Measurements from ENCODE around the gene NCKAP5. TPM values are rescaled to one million over a fixed set of nuclear protein-coding genes. Genes with fewer than 3 reads are reported as not detected.
A peak's percentile ranks its signal among the peaks of the same experiment; 100 is the strongest.

NCKAP5 gene
- total RNA-seq, 4 donors from 2014 or later = 0.03 to 0.55 (median 0.33) TPM

GRCh38 chr2:133596701-133597393 is 28.6 kb upstream of the NCKAP5 start:
- DNase-seq = no peak
- in situ Hi-C loops (cut with MboI; ENCODE audit: low sequenced_read_pairs in 4 of 4) = no loop called here
- no peak overlapping the region for H3K27ac ChIP-seq

GRCh38 chr2:133591164-133591563 is 22.9 kb upstream of the NCKAP5 start:
- Histone ChIP-seq H3K27ac (peak overlapping the region in 1 of 4 donors; percentile 22), H3K9me3 (no peaks in the 10 kb centered on the region), H3K4me3 (no peak overlapping the region), H3K4me1 (no peaks in the 10 kb centered on the region), H3K36me3 (no peaks in the 10 kb centered on the region), H3K27me3 (no peaks in the 10 kb centered on the region)
- intact Hi-C loops (cut with DNase I; ENCODE audit: low total_unique reads) = no loop called here
- in situ Hi-C loops (cut with MboI; ENCODE audit: low sequenced_read_pairs in 4 of 4) = no loop called here
- ATAC-seq (peak; percentile 68 to 77), DNase-seq (peak; percentile 21 to 45)
- no peak for TF ChIP-seq POLR2A (IDR thresholded peaks at IDR 0.05)
- no peak for TF ChIP-seq CTCF (IDR thresholded peaks at IDR 0.05 in 4 of 5, conservative IDR thresholded peaks at IDR 0.05 in 1 of 5)

More at GRCh38 chr2:133596701-133597393, 28.6 kb upstream of the NCKAP5 start:
- H3K36me3 ChIP-seq = no peaks in the 10 kb centered on the region
- intact Hi-C loops (cut with DNase I; ENCODE audit: low total_unique reads) = no loop called here
- ATAC-seq = no peak
- H3K4me3 ChIP-seq = no peak overlapping the region
- TF ChIP-seq CTCF (IDR thresholded peaks at IDR 0.05 in 4 of 5, conservative IDR thresholded peaks at IDR 0.05 in 1 of 5) (no peak), POLR2A (IDR thresholded peaks at IDR 0.05) (no peak)
- no peaks in the 10 kb centered on the region for H3K9me3 ChIP-seq
- no peaks in the 10 kb centered on the region for H3K4me1 ChIP-seq
- H3K27me3 ChIP-seq = no peaks in the 10 kb centered on the region

- TF ChIP-seq CTCF (IDR thresholded peaks at IDR 0.05 in 4 of 5, conservative IDR thresholded peaks at IDR 0.05 in 1 of 5) (no peak), POLR2A (IDR thresholded peaks at IDR 0.05) (no peak)
- Histone ChIP-seq H3K27ac (no peak overlapping the region), H3K4me3 (no peak overlapping the region), H3K9me3 (no peaks in the 10 kb centered on the region), H3K36me3 (no peaks in the 10 kb centered on the region), H3K27me3 (no peaks in the 10 kb centered on the region), H3K4me1 (no peaks in the 10 kb centered on the region)
- intact Hi-C loops (cut with DNase I; ENCODE audit: low total_unique reads) (no loop called here), in situ Hi-C loops (cut with MboI; ENCODE audit: low sequenced_read_pairs in 4 of 4) (no loop called here)
- DNase-seq (no peak), ATAC-seq (no peak)
Observed at GRCh38 chr2:133589456-133589855, 21.2 kb upstream of the NCKAP5 start.

GRCh38 chr2:133588144-133588543 is 19.9 kb upstream of the NCKAP5 start:
- TF ChIP-seq CTCF (IDR thresholded peaks at IDR 0.05 in 4 of 5, conservative IDR thresholded peaks at IDR 0.05 in 1 of 5) (no peak), POLR2A (IDR thresholded peaks at IDR 0.05) (no peak)

GRCh38 chr2:133586978-133587377 is 18.7 kb upstream of the NCKAP5 start:
- H3K4me3 ChIP-seq = no peak overlapping the region
- no peak overlapping the region for H3K27ac ChIP-seq
- H3K4me1 ChIP-seq = no peaks in the 10 kb centered on the region
- no peaks in the 10 kb centered on the region for H3K27me3 ChIP-seq
- intact Hi-C loops (cut with DNase I; ENCODE audit: low total_unique reads) = no loop called here
- ATAC-seq (no peak), DNase-seq (no peak)
- no peaks in the 10 kb centered on the region for H3K9me3 ChIP-seq
- in situ Hi-C loops (cut with MboI; ENCODE audit: low sequenced_read_pairs in 4 of 4) = no loop called here
- no peaks in the 10 kb centered on the region for H3K36me3 ChIP-seq
- TF ChIP-seq POLR2A (IDR thresholded peaks at IDR 0.05) (no peak), CTCF (IDR thresholded peaks at IDR 0.05 in 4 of 5, conservative IDR thresholded peaks at IDR 0.05 in 1 of 5) (no peak)

More at GRCh38 chr2:133588144-133588543, 19.9 kb upstream of the NCKAP5 start:
- Histone ChIP-seq H3K4me3 (no peak overlapping the region), H3K27me3 (no peaks in the 10 kb centered on the region), H3K4me1 (no peaks in the 10 kb centered on the region), H3K36me3 (no peaks in the 10 kb centered on the region), H3K27ac (no peak overlapping the region), H3K9me3 (no peaks in the 10 kb centered on the region)
- no peak for DNase-seq
- ATAC-seq = no peak
- in situ Hi-C loops (cut with MboI; ENCODE audit: low sequenced_read_pairs in 4 of 4) = no loop called here
- intact Hi-C loops (cut with DNase I; ENCODE audit: low total_unique reads) = no loop called here
